ENCODE data around the gene RUSC2.
"Not testable (repeated sequence)": the region's sequence is repeated elsewhere in the genome, so short reads cannot be mapped to it uniquely, and the experiment has no call there.

The RUSC2 gene

GRCh38 chr9:35489313-35490154 lies at the start of gene RUSC2:
Gene RUSC2 (plus strand): TSS chr9:35490111. CDS start chr9:35546522, 56,411 bp downstream.
- peak; percentile 78 for DNase-seq

DNA sequence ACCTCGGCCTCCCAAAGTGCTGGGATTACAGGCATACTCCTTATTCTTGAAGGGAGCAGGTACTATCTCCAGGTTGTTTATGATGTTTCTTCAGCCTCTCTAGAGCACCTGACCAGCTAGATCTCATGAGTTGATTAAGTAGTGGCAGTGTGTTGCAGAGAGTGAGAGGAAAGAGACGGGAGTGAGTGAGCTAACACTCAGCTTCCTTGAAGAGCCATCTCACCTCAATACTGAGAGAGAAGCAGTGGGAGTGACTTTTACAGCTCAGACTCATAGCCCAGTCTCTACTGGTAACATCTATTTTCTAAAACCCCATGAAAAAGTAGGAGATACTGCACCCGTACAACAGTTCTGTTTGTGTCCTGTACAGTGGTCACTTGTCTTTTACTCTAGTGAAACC lies 43.9 kb upstream of the RUSC2 start:
- DNase-seq, result no peak

DNA sequence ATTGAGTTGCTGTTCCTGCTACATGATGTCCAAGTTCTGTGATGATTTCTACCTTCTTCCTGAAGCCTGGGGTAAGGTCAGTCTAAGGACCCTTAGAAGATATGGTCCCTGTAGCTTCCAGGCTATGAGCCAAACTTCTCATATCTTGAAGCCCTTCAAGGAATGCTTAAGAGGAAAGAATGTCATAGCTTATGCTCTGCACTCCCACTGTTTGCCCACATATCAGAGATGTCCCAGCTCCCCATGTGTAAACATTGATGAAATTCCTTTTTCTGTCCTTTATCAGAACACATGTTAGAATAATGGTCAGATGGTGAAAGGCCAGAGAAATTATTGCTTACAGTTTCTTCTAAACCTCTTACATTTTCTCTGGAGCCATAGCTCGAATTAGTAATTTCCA lies 41.4 kb upstream of the RUSC2 start:
- DNase-seq, result no peak

GRCh38 chr9:35452481-35452880 lies 37.4 kb upstream of the RUSC2 start:
- no peak for DNase-seq

- DNase-seq, result no peak
These were observed 36.1 kb upstream of the RUSC2 start for GRCh38 chr9:35453786-35454185.

GRCh38 chr9:35464141-35465025 lies 25.5 kb upstream of the RUSC2 start:
- DNase-seq, result no peak

DNA sequence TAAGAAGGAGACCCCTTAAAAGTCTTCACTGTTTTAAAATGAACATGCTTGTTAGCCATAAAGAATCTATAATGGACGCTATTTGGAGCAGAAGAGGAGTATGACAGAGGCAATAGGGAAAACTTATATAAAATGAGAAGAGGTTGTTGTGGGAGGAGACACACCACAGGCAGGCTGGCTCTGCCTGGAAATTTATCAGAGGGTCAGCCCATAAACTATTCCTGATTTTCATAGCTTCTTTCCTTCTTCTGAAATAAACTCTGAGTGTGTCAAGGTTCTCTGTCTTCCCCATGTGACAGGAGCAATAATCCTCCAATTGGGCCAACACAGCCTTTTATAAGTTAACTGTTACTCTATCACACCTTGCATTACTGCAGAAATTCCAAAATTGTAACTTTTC lies 19.6 kb upstream of the RUSC2 start:
- DNase-seq, result no peak

- DNase-seq, result no peak
These were observed 19.0 kb upstream of the RUSC2 start for GRCh38 chr9:35470894-35471293.

GRCh38 chr9:35476596-35476995 lies 13.3 kb upstream of the RUSC2 start:
- no peak for DNase-seq

- not testable (repeated sequence) for DNase-seq
These were observed 12.6 kb upstream of the RUSC2 start for GRCh38 chr9:35477211-35477855.

DNA sequence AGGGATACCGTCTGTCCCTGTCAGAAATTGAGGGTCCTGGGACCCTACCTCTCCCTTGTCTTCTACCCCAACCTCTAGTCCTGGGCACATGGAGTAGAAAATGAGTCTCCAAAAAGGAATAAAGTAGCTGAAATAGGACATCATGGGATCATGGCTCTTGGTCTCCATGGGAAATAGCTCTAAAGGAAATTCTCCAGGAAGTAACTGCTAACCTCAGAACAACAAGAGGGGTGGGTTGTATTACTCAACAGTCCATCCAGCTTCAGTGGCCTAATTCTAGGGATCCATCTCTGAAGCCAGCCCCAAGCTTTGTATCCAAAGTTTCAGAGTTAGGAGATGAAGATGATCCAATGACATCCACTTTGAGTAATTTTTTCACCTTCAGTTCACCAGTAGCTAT lies 11.0 kb upstream of the RUSC2 start:
- DNase-seq, result no peak

- no peak for DNase-seq
These were observed 8.4 kb upstream of the RUSC2 start for GRCh38 chr9:35481347-35481975.

DNA sequence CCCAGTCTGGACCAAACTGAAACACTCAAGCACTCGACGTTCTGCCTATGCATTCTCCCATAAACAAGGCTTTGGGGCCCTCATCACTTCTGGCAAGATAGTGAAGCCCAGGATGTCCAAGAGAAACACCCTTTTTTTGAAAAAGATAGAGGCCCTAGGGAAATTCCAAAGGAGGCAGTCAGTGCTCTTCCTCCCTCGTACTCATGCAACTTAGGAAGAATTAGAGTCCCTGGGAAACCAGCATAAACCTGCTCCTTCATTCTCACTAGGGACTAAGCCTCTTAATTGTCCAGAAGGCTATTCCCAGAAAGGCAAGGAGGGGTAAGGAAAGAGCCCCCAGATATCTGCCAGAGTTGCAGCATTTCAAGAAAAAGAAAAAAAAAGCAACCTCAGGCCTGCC lies 7.8 kb upstream of the RUSC2 start:
- no peak for DNase-seq

- DNase-seq, result no peak
These were observed 5.5 kb upstream of the RUSC2 start for GRCh38 chr9:35484406-35484805.

GRCh38 chr9:35487081-35487480 lies 2.8 kb upstream of the RUSC2 start:
- no peak for DNase-seq

- DNase-seq, result no peak
These were observed 1.9 kb upstream of the RUSC2 start for GRCh38 chr9:35488021-35488420.

DNA sequence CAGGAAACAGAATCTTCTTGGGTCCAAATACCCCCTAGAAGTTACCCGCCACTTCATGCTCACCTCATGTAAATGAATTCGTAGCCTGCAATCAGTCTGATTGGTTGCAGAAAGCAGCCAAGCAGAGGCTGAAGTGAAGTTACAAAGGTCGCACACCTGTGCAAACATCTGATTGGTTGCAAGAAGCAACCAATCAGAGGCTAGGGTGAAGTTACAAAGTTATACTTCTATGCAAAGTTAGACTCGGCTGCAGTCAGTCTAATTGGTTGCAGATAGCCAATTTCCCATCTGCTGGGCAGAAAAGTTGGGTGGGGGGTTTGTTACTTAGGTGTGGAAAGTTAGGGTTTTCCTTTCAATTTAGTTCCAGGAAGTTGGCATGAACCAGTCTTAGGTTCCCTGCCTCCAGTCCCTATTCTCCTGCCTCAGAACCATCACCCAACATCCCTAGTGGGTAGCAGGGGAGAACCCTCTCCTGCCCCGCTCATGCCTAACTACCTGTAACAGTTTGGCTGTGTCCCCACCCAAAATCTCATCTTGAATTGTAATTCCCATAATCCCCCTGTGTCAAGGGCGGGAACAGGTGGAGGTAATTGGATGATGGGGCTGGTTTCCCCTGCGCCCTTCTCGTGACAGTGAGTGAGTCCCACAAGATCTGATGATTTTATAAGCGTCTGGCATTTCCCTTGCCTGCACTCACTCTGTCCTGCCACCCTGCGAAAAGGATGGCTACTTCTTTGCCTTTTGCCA lies 1.2 kb upstream of the RUSC2 start:
- DNase-seq, result no peak

DNA sequence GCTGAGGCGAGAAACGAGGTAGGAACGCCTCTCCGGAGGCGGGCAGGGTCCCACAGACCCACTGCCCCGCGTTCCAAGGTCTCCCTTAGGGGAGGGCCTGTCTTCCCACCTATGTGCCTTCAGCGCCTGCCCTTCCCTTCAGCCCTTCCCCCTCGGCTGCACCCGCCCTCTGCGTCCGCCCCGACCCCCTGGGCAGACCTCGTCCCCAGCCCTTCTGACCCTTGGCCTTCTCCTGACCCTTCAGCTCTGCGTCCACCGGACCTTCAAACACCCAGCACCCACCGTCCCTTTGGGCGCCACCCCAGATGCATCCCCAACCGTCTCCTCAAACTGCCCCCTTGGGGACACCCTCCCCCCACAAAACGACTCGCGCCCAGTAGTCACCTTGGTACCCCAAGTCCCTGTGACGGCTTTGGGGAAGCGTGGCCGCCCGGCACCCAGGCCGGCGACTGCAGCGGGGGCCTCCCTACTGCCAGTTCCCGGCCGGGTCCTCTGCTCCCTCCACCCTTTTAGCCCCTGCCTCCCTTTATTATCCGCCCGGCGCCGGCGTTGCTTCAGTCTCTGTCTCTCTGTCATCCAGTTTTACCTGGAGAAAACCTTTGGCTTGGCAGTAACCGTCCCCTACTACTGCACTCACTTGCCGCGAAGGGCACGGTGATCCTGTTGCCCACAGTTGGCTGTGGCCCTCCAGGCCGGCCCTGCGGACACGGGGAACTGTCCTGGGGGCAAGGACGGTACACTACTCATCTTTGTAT lies 421 bp downstream of the RUSC2 start:
- DNase-seq, result no peak

- DNase-seq, result no peak
These were observed 1.1 kb downstream of the RUSC2 start for GRCh38 chr9:35490910-35491465.

DNA sequence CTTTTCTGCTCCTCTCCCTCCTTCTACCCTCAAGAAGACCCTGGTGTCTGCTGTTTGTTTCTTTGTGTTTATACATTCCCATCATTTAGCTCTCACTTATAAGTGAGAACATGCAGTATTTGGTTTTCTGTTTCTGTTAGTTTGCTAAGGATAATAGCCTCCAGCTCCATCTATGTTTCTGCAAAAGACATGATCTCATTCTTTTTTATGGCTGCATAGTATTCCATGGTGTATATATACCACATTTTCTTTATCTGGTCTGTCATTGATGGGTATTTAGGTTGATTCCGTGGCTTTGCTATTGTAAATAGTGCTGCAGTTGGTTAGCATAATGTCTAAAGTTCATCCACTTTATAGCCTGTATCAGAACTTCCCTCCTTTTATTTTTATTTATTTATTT lies 3.2 kb downstream of the RUSC2 start:
- DNase-seq, result not testable (repeated sequence)

- no peak for DNase-seq
These were observed 6.1 kb downstream of the RUSC2 start for GRCh38 chr9:35495984-35496383.
